GM21390 (cell line): ENCODE data around the gene CDV3.
"Not testable (repeated sequence)": the region's sequence is repeated elsewhere in the genome, so short reads cannot be mapped to it uniquely, and the experiment has no call there.

ENCODE experiments used
- ATAC-seq: cut with Tn5 transposase; IDR thresholded peaks from one replicate; pipeline ENCODE4 v1.9.1; 2021; ENCODE audit not compliant: unreplicated experiment

CDV3 gene, protein sequence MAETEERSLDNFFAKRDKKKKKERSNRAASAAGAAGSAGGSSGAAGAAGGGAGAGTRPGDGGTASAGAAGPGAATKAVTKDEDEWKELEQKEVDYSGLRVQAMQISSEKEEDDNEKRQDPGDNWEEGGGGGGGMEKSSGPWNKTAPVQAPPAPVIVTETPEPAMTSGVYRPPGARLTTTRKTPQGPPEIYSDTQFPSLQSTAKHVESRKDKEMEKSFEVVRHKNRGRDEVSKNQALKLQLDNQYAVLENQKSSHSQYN

DNA sequence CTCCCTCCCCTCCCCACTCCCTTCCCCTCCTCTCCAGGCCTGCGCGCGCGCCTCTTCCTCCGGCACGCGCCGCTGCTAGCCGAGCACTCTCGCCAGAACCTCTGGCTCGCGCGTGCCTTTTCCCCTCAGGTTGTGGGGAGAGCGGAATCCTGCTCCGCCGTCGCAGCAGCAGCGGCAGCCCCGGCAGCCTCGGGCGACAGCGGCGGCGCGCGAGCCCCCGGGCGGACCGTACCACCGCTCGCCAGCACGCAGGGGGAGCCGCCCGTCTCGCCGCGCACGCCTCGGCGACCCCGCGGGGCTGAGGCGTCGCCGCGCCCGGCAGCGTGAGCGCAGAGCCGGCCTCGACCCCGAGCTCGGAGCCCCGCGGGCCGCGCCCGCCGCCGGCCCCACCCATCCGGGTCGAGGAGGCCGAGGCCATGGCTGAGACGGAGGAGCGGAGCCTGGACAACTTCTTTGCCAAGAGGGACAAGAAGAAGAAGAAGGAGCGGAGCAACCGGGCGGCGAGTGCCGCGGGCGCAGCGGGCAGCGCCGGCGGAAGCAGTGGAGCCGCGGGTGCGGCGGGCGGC is at the start of gene CDV3:
Gene CDV3, plus strand, starts transcription at position 58 of the 566 bp plus-strand sequence. Its CDS starts 359 bp downstream, at position 417.
- peak; percentile 22 for ATAC-seq

DNA sequence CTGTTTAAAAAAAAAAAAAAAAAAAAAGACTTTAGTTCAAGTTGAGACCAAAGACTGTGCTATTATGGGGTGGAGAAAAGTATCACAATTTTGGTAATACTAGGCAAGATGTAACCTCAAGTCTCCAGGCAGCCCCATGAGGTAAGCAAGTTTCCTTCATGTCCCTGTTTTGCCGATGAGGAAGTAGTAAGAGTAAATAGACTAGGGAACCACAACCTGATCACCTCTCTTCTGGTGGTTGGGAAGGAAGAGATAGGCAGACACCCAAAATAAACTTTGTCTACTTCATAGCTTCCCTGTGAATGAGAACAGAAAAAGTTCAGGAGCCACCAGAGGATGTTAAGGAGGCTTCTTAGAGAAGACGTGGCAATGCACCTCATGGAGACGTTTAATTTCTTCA is 49.7 kb upstream of the CDV3 start:
- ATAC-seq = not testable (repeated sequence)

DNA sequence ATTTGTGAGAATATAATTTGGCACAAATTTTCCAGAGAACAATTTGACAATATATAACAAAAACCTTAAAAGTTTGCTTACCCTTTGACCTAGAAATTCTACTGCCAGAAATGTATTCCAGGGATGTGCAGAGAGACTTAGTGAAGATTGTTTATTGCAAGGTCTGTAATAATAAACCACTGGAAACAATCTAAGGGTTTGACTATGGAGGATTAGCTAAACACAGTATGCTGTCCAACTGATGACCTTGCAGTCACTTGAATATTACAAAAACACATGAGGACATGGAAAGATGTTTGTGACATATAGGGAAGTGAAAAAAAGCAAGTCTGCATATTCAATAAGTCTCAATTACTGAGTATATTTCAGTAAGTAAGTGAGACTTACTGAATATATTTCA is 48.1 kb upstream of the CDV3 start:
- ATAC-seq = no peak

DNA sequence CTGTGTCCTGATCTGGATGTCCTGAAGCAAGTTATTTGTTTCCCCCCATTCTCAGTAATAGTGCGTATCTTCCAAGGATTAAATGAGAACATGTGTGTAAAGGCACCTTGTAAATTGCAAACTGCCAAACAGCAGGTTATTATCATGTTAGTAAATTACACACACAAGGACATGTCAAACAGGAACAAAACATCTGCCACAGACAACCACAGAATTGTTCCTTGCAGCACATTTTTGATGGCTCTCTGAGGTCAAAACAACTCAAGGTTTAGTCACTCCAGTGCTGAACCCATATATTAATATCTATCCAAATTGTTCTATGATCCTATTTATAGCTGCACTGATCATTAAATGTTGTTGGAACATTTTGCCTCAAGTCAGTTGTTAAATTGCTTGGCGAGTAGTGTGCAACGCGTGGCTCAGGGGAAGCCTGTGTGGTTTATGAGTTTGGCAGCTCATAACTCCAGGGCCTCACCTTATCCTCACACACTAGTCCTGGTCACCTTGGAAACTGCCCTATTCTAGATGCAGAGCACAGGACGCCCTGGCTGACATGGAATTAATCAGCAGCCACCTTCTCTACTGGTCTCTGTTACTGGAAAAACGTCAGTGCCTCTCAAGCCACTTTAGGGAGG is 46.3 kb upstream of the CDV3 start:
- ATAC-seq = no peak

DNA sequence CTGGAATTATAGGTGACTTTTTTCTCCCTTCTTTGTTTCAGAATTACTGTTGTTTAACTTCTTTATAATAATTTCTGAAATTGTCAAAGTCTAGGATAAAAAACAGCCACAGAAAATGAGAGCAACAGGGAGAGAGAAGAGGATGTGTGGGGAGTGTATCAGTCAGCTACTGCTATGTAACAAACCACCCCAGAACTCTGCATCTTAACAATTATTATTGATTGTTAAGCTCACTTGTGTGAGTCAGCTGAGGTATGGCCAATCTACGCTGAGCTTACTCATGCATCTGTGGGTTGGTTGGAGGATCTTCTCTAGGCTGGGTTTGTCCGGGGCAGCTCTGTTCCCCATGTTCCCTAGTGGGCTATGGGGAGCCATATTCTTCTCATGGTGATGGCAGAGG is 43.7 kb upstream of the CDV3 start:
- no peak for ATAC-seq

DNA sequence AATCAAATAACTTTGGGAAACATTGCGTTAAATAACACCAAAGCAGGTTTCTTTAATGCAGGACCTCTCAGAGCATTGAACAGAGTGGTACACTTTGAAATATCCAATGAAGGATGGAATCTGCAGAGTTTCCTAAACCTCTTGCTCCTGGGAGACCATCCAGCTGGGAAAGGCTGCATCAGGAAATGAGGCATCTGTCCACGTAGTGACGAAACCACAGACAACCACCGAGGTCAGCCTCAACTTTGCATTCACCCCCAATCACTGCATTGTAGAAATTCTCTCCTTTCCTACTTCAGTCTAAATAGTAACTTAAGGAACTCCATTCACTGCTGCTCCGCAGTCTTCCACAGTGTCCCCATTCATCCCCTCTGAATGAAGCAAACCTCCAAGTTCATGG is 41.5 kb upstream of the CDV3 start:
- no peak for ATAC-seq

DNA sequence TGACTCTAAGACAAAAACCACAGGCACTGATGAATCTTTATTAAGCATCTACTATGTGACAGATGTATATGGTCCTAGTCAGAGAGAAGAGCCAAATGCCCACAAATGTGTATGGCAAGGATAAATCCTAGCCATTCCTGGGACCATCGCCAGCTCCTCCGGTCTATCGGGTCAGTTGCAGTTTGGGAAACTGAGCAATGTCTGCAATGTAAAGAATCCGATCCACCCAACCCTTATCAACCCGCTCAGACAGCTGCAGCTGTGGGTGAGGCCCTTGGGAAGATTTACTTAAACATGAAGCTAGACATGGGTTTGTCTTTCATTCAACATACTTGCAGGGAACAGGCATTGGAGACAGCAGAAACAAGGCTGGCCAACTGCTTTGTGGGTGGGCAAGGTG is 40.5 kb upstream of the CDV3 start:
- no peak for ATAC-seq

DNA sequence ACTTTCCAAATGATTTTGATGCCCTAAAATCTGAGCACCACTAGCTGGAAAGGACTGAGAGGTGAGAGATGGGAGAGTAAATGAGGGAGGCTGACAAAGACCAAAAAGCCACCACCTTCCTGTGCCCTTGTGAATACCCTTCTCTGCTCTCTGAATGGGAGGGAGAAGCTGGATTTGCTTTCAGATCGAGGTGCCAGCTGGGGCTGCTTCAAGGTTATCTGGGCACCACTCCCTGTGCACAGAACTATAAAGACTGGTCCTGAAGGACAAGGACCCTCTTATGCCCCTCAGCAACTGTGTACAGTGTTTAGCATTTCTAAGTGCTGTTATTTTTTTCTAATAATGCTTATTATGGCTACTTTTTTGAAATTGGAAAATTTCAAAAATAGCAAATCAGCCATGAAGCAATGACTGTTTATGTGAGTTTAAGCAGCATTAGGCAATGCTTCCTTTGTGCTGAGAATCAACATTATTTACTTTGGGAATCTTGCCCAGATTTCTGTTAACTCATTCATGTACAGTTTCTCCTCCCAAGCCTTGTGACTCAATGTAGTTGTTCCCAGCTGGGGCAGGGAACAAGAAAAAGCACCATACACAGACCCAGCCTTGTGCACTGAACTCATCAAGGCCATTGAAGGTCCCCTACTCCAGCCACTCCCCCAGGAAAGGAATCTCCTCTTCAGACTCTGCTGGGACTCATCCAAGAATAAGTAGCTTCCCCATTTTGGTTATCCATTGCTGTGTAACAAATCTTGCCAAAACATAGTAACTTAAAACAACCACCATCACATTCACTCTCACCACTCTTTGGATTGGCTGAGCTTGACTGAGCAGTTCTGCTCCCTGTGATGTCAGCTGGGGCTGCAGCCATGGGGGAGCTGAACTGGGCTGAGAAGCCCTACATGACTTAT is 37.3 kb upstream of the CDV3 start:
- ATAC-seq = no peak

DNA sequence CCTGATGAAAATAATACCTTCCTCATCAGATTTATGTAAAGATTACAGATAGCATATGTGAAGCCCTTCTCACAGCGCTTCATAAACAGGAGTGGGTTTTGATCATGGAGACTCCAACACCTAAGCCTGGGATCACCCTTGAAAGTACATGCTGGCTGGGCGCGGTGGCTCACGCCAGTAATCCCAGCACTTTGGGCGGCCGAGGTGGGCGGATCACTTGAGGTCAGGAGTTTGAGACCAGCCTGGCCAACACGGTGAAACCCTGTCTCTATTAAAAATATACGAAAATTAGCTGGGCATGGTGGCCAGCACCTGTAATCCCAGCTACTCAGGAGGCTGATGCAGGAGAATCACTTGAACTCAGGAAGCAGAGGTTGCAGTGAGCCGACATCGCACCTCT is 36.4 kb upstream of the CDV3 start:
- not testable (repeated sequence) for ATAC-seq

DNA sequence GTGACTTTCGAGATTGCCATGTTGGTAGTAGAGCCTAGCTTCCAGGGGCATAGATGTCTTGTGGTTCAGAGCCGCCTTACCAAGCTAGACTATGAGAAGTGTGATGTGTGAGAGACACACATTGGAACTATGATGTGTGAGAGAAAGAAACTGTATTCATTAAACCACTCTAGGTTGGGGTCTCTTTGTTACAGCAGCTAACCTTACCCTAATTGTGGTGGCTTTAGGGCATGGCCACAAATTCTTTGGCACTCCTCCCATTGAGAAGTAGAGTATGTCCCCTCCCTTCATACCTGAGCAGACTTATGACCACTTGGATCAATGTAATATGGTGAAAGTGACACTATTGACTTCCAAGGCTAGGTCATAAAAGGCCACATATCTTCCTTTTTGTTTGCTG is 35.3 kb upstream of the CDV3 start:
- no peak for ATAC-seq

DNA sequence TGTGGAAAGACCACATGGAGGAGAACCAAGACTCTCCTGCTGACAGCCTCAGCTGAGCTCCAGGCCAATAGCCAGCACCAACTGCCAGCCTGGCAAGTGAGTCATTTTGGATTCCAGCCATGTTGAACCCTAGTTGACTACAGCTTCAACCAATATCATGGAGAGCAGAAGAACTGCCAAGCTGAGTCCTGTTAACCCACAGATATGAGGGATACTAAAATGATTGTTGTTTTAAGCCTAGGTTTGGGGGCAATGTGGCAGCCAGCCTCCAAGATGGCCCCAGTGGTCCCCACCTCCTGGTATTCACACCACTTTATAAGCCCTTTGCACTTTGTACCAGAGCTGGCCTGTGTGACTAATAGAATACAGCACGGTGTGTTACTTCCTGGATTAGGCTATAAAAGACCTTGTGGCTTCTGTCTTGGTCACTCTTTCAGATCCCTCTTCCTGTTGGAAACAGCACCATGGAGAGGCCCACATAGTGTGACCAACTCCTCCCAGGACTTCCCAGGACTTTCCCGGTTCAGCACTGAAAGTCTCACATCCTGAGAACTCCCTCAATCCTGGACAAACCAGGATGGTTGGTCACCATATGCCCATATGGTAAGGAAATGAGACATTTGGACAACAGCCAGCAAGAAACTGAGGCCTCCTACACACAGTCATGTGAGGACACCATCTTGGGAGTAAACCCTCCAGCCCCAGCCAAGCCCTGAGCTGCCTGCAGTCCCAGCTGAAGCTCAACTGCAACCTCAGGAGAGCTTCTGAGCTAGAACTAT is 32.4 kb upstream of the CDV3 start:
- no peak for ATAC-seq

DNA sequence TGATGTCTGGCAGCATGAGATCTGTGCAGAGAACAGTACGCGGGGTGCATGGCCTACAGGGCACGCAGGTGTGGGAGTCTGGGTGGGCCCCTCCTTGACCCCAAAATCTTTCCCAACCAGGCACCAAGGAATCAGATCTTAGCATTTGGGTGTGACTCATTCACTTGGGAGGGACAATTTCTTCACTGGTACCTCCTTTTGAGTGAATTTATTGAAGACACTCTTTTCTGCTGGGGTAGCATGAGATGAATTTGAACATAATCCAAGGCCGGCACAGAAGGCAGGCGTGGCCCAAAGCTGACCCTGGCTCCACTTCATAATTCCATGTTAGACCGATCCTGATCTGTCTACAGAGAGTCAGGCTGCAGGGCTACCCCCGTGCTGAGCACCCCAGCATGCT is 30.6 kb upstream of the CDV3 start:
- no peak for ATAC-seq

DNA sequence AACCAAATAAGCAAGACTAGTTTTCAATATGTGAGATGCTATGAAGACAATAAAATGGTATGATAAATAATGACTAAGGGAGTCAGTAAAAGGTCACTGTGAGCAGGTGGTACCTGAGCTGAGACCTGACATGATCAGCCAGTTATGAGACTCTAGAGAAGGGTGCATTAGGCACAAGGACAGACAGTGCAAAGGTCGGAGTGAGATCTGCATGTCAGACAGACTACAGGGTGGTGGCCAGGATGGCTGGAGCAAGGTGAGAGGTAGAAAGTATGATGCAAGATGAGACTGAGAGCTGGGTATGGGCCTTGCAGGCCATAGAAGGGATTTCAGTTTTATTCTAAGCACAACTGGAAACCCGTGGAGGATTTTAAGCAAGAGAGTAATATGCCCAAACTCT is 28.5 kb upstream of the CDV3 start:
- ATAC-seq = not testable (repeated sequence)

DNA sequence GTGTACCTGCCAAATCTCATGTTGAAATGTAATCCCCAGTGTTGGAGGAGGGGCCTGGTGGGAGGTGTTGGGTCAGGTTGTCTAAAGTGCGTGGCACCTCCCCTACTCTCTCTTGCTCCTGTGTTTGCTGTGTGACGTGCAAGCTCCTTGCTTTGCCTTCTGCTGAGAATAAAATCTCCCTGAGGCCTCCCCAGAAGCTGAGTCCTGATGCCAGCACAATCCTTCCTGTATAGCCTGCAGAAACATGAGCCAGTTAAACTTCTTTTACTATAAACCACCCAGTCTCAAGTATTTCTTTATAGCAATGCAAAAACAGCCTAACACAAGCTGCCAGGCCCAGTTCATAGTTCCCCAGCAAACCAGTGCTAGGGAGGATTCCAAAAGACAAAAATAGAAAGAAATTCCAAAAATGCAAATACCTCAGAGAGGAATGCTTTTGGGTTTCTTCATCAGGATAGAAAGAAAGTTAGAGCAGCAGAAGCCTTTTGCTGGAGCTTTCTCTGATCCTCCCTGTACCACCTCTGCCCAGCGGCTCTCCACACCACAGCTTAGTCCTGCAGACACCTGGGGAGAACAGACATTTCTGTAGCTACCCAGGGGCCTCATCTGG is 25.9 kb upstream of the CDV3 start:
- ATAC-seq = no peak

DNA sequence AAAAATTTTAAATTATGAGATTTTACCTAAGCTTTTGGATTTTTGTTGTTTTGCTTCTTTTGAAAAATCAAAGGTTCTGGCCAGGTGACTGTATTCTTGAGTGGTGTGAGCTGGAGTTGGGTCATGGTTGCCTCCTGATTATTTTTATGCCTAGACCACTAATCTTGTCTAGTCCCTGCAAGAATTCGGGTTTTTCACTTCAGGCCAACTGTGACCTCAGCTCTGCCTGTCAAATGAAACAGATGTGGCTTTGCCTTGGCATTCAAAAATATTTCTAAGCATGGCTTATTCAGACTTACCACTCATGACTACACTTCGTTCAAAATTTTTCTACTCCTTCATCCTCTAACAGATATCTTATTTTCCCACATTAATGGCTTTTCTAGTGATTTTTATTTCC is 25.4 kb upstream of the CDV3 start:
- no peak for ATAC-seq

DNA sequence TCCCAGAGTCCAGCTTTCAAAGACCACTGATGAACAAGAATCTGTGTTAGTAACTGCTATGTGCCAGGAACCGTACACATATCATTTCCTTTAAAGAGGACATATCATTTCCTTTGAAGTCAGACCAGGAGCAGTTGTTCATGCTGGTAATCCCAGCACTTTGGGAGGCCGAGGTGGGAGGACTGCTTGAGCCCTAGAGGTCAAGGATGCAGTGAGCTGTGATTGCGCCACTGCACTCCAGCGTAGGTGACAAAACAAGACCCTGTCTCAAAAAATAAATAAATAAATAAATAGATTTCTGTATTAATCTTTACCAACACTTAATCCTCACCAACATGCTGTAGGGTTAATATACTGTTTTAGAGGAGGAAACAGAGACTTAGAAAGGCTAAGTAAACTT is 23.9 kb upstream of the CDV3 start:
- ATAC-seq = no peak

DNA sequence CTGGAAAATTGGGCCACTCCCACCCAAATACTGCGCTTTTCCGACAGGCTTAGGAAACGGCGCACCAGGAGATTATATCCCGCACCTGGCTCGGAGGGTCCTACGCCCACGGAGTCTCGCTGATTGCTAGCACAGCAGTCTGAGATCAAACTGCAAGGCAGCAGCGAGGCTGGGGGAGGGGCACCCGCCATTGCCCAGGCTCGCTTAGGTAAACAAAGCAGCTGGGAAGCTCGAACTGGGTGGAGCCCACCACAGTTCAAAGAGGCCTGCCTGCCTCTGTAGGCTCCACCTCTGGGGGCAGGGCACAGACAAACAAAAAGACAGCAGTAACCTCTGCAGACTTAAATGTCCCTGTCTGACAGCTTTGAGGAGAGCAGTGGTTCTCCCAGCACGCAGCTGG is 21.9 kb upstream of the CDV3 start:
- not testable (repeated sequence) for ATAC-seq

DNA sequence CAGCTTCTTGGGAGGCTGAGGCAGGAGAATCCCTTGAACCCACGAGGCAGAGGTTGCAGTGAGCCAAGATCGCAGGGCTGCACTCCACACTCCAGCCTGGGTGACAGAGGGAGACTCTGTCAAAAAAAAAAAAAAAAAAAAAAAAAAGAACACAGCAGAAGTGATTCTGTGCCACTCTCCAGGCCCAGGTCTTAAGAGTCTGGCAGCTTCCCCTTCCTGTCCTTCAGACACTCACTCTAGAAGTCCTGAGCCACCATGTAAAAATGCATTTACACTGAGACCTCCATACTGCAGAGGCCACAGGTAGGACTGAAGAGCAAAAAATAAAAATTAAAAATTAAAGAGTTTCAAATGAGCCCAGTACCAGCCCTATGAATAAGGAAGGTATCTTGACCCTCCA is 11.8 kb upstream of the CDV3 start:
- ATAC-seq = no peak

DNA sequence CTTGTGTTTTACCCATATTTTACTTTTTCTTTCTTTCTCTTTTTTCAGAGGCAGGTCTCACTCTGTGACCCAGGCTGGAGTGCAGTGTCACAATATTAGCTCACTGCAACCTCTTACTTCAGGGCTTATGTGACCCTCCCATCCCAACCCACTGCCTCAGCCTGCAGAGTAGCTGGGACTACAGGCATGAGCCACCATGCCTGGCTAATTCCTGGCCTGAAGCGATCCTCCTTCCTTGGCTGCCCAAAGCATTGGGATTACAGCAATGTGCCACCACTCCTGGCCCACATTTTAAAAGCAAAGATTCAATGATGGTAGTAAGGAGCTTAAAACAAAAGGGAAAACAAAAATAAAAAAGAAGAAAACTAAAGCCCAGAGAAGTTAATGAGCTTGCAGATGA is 11.1 kb upstream of the CDV3 start:
- ATAC-seq = peak; percentile 40

DNA sequence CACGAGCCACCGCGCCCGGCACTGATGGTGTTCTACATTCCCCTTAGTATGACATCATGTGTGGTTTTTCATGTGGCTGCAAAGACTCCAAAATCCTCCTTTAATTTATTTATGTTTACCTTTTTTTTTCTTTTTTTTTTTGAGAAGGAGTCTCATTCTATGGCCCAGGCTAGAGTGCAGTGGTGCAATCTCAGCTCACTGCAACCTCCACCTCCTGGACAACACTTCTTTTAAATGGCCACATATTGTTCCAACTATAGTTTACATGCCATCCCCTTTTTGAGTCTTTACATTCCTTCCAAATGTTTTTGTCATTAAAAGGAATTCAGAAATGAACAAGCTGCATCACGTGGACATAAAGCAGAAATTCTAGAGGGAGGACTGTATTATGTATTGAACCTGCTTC is 10.3 kb upstream of the CDV3 start:
- no peak for ATAC-seq
